Loucy (cell line): Measurements from ENCODE around the gene C1orf174.

Experiments
- H2AFZ ChIP-seq: fragments of 200-600 bp; sonication (generic); 2 replicates; pipeline ENCODE4 v1.6.0; 2016; ENCODE audit warnings: antibody characterized with exemption, mild to moderate bottlenecking, low read length, moderate library complexity
- H3F3A ChIP-seq: fragments of 200-600 bp; 2 replicates; pipeline ENCODE4 v1.6.0; 2016; ENCODE audit warnings: antibody characterized with exemption, low read depth, mild to moderate bottlenecking
- H3K27me3 ChIP-seq: fragments of 200-600 bp; sonication (generic); 2 replicates; pipeline ENCODE4 v1.6.1; 2014; ENCODE audit warnings: low read length, mild to moderate bottlenecking; ENCODE audit not compliant: insufficient read depth, poor library complexity, severe bottlenecking
- H3K36me3 ChIP-seq: fragments of 200-600 bp; sonication (generic); 2 replicates; pipeline ENCODE4 v1.6.1; 2016; ENCODE audit warnings: low read length; ENCODE audit not compliant: insufficient read depth
- H3K4me1 ChIP-seq: fragments of 200-600 bp; sonication (generic); 2 replicates; pipeline ENCODE4 v1.5.1; 2014; ENCODE audit warnings: low read length, mild to moderate bottlenecking; ENCODE audit not compliant: insufficient read depth, poor library complexity, severe bottlenecking
- H3K4me2 ChIP-seq: fragments of 200-600 bp; sonication (generic); 2 replicates; pipeline ENCODE4 v1.6.0; 2014; ENCODE audit warnings: antibody characterized with exemption, low read length, low read depth, mild to moderate bottlenecking; ENCODE audit not compliant: poor library complexity, severe bottlenecking
- H3K4me3 ChIP-seq: fragments of 200-600 bp; sonication (generic); 2 replicates; pipeline ENCODE4 v1.5.1; 2014; ENCODE audit warnings: low read length, mild to moderate bottlenecking, mixed read lengths; ENCODE audit not compliant: poor library complexity, severe bottlenecking
- H3K79me2 ChIP-seq: fragments of 200-600 bp; sonication (generic); 2 replicates; pipeline ENCODE4 v1.6.1; 2014; ENCODE audit warnings: low read length; ENCODE audit not compliant: insufficient read depth
- H3K9ac ChIP-seq: fragments of 200-600 bp; sonication (generic); 2 replicates; pipeline ENCODE4 v1.6.0; 2014; ENCODE audit warnings: mild to moderate bottlenecking, low read depth, low read length, moderate library complexity; ENCODE audit not compliant: poor library complexity, severe bottlenecking
- H3K9me2 ChIP-seq: fragments of 200-600 bp; sonication (generic); replicated peaks from 2 replicates; pipeline ENCODE4 v1.6.1; 2016; ENCODE audit warnings: low read depth, low read length, mixed read lengths
- H3K9me3 ChIP-seq: fragments of 200-600 bp; sonication (generic); 2 replicates; pipeline ENCODE4 v1.6.1; 2014; ENCODE audit warnings: mild to moderate bottlenecking, antibody characterized with exemption, low read length, low read depth; ENCODE audit not compliant: insufficient read depth
- H4K20me1 ChIP-seq: fragments of 200-600 bp; sonication (generic); 2 replicates; pipeline ENCODE4 v1.6.0; 2014; ENCODE audit warnings: antibody characterized with exemption, low read length, mild to moderate bottlenecking; ENCODE audit not compliant: insufficient read depth, poor library complexity, severe bottlenecking
- CTCF ChIP-seq: fragments of 200-600 bp; sonication (generic); conservative IDR thresholded peaks from 2 replicates; pipeline ENCODE4 v1.5.1; 2014; ENCODE audit warnings: mild to moderate bottlenecking, antibody characterized with exemption, low read length
- EZH2phosphoT487 ChIP-seq: fragments of 200-600 bp; IDR thresholded peaks from 2 replicates; pipeline ENCODE4 v1.6.1; 2018; ENCODE audit warnings: antibody characterized with exemption, mild to moderate bottlenecking, moderate library complexity, borderline replicate concordance

Gene C1orf174

GRCh38 chr1:3902571-3903091 lies 2.6 kb upstream of the C1orf174 start:
- Histone ChIP-seq H3F3A (no peaks in the 10 kb centered on the region), H3K27me3 (no peaks in the 10 kb centered on the region), H3K4me1 (peaks cover 40% of the 10 kb centered on the region), H2AFZ (no peak overlapping the region), H3K36me3 (no peaks in the 10 kb centered on the region), H3K79me2 (peaks cover 23% of the 10 kb centered on the region), H3K9me2 (no peaks in the 10 kb centered on the region), H3K9me3 (no peaks in the 10 kb centered on the region), H3K4me2 (peak overlapping the region; percentile 67), H4K20me1 (peaks cover 10% of the 10 kb centered on the region), H3K4me3 (peak overlapping the region; percentile 29), H3K9ac (peak overlapping the region; percentile 72)
- TF ChIP-seq CTCF = no peak

- Histone ChIP-seq H3K27me3 (no peaks in the 10 kb centered on the region), H4K20me1 (peaks cover 13% of the 10 kb centered on the region), H2AFZ (no peak overlapping the region), H3K9me3 (no peaks in the 10 kb centered on the region), H3K4me2 (peak overlapping the region; percentile 67), H3K36me3 (no peaks in the 10 kb centered on the region), H3F3A (no peaks in the 10 kb centered on the region), H3K79me2 (peaks cover 28% of the 10 kb centered on the region), H3K9me2 (no peaks in the 10 kb centered on the region), H3K9ac (peak overlapping the region; percentile 72), H3K4me1 (peaks cover 44% of the 10 kb centered on the region), H3K4me3 (no peak overlapping the region)
- TF ChIP-seq EZH2phosphoT487 (no peak), CTCF (no peak)
Observed at GRCh38 chr1:3902111-3902511, 2.0 kb upstream of the C1orf174 start.

GRCh38 chr1:3900969-3901529 lies 977 bp upstream of the C1orf174 start:
- Histone ChIP-seq H3K4me2 (peak overlapping the region; percentile 91), H3K79me2 (peaks cover 39% of the 10 kb centered on the region), H3K9me3 (no peaks in the 10 kb centered on the region), H2AFZ (peak overlapping the region; percentile 95), H3K9me2 (no peaks in the 10 kb centered on the region), H3K27me3 (no peaks in the 10 kb centered on the region), H3K4me3 (peak overlapping the region; percentile 92), H4K20me1 (peaks cover 22% of the 10 kb centered on the region), H3K4me1 (peaks cover 52% of the 10 kb centered on the region), H3K36me3 (no peaks in the 10 kb centered on the region), H3K9ac (peak overlapping the region; percentile 96), H3F3A (no peaks in the 10 kb centered on the region)
- TF ChIP-seq EZH2phosphoT487 = no peak
- TF ChIP-seq CTCF = no peak
